Umbilical cord (tissue), 2 donors: ENCODE data around the gene SEMA6A. TPM values are rescaled to one million over a fixed set of nuclear protein-coding genes. Genes with fewer than 3 reads are reported as not detected.

ENCODE experiments used
- DNase-seq: peaks from one replicate; pipeline ENCODE4 v3.0.0-alpha.2; 2015; ENCODE audit warnings: low spot score
- total RNA-seq: library from RNA; depleted of rRNA; stranded (reverse); fragments of >200 nt; gene quantifications from one replicate; pipeline ENCODE4 v1.2.3, GENCODE V29; 2014; ENCODE audit warnings: low replicate concordance; ENCODE audit not compliant: insufficient read depth

Gene SEMA6A, protein sequence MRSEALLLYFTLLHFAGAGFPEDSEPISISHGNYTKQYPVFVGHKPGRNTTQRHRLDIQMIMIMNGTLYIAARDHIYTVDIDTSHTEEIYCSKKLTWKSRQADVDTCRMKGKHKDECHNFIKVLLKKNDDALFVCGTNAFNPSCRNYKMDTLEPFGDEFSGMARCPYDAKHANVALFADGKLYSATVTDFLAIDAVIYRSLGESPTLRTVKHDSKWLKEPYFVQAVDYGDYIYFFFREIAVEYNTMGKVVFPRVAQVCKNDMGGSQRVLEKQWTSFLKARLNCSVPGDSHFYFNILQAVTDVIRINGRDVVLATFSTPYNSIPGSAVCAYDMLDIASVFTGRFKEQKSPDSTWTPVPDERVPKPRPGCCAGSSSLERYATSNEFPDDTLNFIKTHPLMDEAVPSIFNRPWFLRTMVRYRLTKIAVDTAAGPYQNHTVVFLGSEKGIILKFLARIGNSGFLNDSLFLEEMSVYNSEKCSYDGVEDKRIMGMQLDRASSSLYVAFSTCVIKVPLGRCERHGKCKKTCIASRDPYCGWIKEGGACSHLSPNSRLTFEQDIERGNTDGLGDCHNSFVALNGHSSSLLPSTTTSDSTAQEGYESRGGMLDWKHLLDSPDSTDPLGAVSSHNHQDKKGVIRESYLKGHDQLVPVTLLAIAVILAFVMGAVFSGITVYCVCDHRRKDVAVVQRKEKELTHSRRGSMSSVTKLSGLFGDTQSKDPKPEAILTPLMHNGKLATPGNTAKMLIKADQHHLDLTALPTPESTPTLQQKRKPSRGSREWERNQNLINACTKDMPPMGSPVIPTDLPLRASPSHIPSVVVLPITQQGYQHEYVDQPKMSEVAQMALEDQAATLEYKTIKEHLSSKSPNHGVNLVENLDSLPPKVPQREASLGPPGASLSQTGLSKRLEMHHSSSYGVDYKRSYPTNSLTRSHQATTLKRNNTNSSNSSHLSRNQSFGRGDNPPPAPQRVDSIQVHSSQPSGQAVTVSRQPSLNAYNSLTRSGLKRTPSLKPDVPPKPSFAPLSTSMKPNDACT
- 34.7 TPM for total RNA-seq

GRCh38 chr5:116574367-116575325 lies at the start of gene SEMA6A:
SEMA6A (minus strand) TSS chr5:116574823; CDS start chr5:116504944, 69,879 bp downstream.
- DNase-seq: peak; percentile 95

DNA sequence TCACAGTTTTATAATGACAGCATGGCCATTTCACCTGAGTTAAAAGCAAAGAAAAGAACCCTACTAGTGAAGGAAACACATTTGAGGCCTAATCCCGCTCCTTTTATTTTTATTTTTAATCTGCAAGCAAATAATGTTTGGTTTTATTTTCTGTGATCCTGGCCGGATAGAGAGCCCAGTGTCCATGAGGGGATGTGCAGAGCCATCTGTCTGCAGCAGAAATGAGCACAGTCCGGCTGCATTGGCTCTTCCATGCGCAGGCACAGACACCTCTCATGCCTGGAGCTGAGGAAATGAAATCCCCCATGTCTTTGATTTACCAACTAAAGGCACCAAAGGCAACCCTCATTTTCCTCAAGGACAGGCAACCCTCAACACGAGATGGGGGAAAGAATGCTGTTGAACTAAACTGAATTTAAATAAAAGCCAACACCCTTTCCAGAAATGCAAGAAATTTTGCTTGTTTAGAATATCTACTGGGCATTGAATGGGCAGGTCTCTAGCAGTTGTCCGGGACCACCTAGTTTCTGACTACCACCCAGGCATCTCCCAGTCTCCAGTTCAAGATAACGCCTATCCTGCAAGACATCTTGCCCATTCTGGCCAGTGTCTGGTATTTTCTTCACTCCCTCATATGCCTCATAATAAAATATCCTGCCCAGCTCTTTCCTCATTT lies 47.9 kb upstream of the SEMA6A start:
- DNase-seq: no peak

- no peak for DNase-seq
Measured at GRCh38 chr5:116621599-116621998, 47.0 kb upstream of the SEMA6A start.

- no peak for DNase-seq
Measured at GRCh38 chr5:116616876-116617275, 42.3 kb upstream of the SEMA6A start.

DNA sequence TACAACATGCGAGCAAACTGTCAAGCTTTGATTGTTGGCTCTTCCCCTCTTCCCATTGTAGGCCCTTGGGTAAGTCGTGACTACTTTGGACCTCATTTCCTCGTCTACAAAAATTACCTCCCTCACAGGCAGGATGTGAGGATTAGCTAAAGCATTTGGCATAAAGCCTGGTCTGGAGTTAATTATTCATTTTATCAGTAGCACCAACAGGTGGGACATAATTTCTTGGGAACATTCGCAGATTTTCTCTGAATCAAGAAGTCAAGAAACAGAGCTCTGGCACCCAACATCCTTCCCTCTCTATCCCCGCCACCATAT lies 39.9 kb upstream of the SEMA6A start:
- no peak for DNase-seq

GRCh38 chr5:116613445-116613844 lies 38.8 kb upstream of the SEMA6A start:
- no peak for DNase-seq

GRCh38 chr5:116612431-116612830 lies 37.8 kb upstream of the SEMA6A start:
- no peak for DNase-seq

DNA sequence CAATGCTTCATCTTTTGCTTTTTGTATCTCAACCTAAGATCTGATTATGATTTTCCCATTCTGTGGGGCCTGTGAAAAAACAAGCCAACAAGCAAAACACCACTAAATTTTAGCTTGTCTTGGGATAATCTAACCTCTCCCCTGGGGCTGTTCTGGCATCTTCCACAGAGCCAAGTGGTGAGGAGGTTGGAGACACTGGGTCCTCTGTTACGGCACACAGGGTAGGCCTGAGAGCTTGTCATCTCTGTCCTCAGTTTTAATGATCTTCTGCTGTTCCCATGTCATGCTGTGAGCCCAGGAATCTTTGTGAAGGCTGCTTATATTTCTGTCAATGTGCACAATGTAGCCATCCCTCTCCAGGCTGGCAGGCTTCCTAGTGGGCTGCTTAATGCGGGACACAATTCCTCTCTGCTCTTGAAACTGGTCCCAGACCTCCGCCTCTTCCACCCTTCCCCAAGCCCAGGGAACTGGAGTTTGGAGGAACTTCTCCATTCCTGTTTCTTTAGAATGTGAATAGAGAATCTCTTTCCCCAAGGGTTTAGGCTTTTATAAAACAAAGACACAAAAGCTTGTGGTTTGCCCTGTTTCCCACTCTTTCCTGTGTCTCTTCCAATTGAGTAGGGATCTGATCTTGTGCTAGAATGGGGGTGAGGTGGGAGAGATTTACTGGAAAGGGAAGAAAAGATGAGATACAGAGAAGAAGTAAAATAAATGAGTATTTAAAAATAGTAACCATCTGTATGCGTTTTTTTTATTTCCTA lies 30.9 kb upstream of the SEMA6A start:
- peak; percentile 7 for DNase-seq

GRCh38 chr5:116604805-116605204 lies 30.2 kb upstream of the SEMA6A start:
- no peak for DNase-seq

GRCh38 chr5:116600876-116601275 lies 26.3 kb upstream of the SEMA6A start:
- DNase-seq: peak; percentile 86

- no peak for DNase-seq
Measured at GRCh38 chr5:116598911-116599310, 24.3 kb upstream of the SEMA6A start.

DNA sequence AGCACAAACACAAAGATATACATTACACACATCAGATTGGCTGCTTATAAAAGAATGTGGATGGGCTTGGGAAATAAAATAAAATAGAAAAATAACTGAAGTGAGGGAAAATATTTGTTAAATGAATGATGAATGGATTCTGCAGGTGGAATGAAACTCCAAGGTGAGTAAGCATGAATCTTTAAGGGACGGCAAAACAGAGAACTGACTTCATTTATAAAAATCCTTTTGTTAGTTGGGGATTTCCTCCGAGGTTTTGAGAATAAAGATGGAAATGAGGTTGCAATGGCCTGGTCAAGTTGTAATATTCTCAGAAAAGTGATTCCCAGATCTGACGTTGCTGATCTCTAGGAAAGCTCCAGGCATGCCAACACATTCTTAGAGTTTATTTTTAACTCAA lies 20.9 kb upstream of the SEMA6A start:
- DNase-seq: no peak

DNA sequence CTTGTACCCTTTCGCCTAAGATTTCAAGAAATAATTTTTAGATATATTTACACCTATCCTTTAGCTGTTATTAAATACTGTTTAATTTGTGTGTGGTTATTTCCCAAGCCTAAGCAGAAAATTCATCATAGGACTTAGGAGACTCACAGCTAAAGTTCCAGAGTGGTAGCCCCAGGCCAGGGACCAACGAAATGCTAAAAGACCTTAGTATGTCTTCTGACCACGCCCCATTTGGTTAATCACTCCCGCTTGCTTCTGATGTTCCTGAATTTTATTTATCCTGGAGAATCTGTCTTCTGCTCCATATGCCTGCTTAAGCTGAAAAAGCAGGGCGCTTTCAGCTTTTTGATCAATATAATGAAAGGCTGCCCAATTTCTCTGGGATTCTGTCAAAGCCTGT lies 18.7 kb upstream of the SEMA6A start:
- no peak for DNase-seq

DNA sequence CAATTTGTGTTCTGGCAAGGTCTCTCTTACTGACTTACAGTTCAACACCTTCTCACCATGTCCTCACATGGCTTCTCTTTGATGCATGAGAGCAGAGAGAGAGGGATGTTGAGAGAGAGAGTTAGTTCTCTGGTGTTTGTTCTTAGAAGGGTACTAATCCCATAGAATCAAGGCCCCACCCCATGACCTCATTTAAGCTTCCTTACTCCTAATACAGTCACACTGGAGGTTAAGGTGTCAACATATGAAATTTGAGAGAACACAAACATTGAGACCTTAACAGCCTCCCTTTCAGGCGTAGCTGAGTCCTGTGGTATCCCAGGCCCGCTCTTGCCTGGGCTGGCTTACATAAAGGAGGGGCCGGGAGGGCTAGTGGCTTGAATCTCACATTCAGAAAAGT lies 10.6 kb upstream of the SEMA6A start:
- DNase-seq: no peak

GRCh38 chr5:116583862-116584222 lies 9.2 kb upstream of the SEMA6A start:
- DNase-seq: no peak

- DNase-seq: no peak
Measured at GRCh38 chr5:116583085-116583861, 8.7 kb upstream of the SEMA6A start.

DNA sequence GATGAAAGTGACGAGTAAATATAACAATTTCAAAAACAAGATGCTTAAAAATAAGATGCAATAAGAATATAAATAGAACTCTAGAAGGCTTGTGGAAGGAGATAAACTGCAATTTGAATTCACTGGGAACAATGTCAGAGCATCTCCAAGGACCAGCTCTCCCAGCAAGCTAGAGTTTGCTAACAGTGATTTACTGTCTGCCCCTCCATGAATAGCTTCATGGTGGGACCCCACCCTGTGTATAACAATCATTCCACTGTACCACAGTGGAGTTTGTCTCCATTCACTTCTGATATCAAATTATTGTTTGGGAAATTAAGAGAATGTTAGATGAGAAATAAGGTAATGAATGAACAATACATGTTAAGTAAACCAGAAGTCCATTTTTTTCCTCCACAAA lies 7.3 kb upstream of the SEMA6A start:
- DNase-seq: no peak

GRCh38 chr5:116579144-116579543 lies 4.5 kb upstream of the SEMA6A start:
- no peak for DNase-seq

DNA sequence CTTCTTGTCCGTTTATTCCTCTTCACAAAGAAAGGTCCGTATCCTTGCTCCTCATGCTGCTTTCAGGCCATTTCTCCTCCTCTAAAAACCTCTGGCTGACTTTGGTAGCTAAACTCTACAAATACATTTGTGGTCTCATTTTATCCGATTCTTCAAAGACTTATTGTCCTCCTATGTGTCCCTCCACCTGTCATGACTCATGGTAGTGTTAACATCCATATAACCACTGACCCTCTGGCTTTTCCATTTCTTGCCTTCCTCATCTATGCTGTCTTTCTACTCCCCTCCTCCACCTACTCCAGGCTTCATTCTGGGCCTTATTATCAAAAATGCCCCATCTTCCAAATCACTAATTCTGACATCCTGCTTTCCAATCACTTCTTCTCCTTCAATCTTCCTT lies 4.1 kb upstream of the SEMA6A start:
- no peak for DNase-seq
